Lower lobe of right lung (tissue), 2 donors: ENCODE measurements around the gene ANKH. TPM values are rescaled to one million over a fixed set of nuclear protein-coding genes. Genes with fewer than 3 reads are reported as not detected.

Source experiments
- ATAC-seq, 2 donors: fragments of 200-7000 bp; cut with Tn5 transposase; one replicate each; pipeline ENCODE4 v1.9.1; 2020 to 2022; ENCODE audit warnings: mild to moderate bottlenecking in 2 of 2, moderate library complexity in 2 of 2
- DNase-seq: peaks from one replicate; pipeline ENCODE4 v3.0.0-alpha.2; 2020
- H3K27ac ChIP-seq: fragments of 200-600 bp; one replicate; pipeline ENCODE4 v1.8.0; 2022
- H3K27me3 ChIP-seq: fragments of 200-600 bp; one replicate; pipeline ENCODE4 v1.8.0; 2022; ENCODE audit warnings: low read depth
- H3K36me3 ChIP-seq: fragments of 200-600 bp; one replicate; pipeline ENCODE4 v1.8.0; 2022; ENCODE audit warnings: mild to moderate bottlenecking
- H3K4me1 ChIP-seq: fragments of 200-600 bp; one replicate; pipeline ENCODE4 v1.8.0; 2022
- H3K4me3 ChIP-seq: fragments of 200-600 bp; one replicate; pipeline ENCODE4 v1.8.0; 2022; ENCODE audit warnings: mild to moderate bottlenecking
- H3K9me3 ChIP-seq: fragments of 200-600 bp; one replicate; pipeline ENCODE4 v1.8.0; 2022
- intact Hi-C: fragments of 100-400 bp; cut with DNase I; formaldehyde crosslinking; loops from one replicate; pipeline ENCODE4 v1.11.0; 2022
- total RNA-seq: library from RNA; stranded (reverse); fragmentation: NEBNext Ultra II Directional; extraction: Animal tissue kit (Norgen Biotek cat#: 25700); gene quantifications from one replicate; pipeline ENCODE4 v1.2.1, GENCODE V29; 2021
- TF ChIP-seq, protein P1 (sequence below): fragments of 200-600 bp; IDR thresholded peaks from one replicate; pipeline ENCODE4 v1.8.0; 2022; ENCODE audit warnings: antibody characterized with exemption, mild to moderate bottlenecking
- donor health status: DM: no; HTN: yes; CAD: no; lungs with severe emphysema.

The ANKH gene
- total RNA-seq, 1 donor from 2014 or later, result 53.7 TPM

DNA sequence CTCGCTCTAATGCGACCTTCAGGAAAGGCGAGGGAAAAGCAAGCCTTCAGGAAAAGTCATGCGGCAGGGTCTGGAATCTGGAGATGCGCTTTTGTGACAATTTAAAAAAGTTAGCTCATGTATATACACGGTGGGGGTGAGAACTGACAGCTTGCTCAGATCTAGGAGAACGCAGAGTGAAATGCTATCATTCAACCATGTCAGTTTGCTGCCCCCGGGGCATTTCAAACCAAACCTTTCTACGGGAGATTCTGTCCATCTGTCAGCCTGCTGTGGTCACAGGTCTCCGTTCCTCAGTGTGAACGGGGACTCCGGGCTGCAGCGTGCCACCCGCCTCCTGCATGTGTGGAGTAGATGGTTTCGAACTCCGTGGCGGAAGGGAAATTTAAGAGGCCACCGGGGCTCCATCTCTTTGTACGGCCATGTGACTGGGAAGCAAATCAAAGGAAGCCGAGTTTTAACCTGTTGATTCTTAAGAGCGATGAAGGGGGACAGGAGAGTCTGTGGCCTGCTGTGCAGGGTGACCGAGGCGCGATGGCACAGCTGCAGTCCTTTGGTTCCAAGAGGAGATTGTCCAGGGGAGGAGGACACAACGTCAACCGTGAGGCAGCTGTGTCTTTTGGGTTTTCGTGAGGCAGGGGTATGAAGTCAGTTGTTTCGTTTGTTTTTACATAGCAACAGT, 161.1 kb downstream of the ANKH start:
- Histone ChIP-seq H3K4me1 (no peaks in the 10 kb centered on the region), H3K27me3 (no peaks in the 10 kb centered on the region), H3K36me3 (peaks cover 94% of the 10 kb centered on the region), H3K27ac (no peak overlapping the region), H3K4me3 (no peak overlapping the region), H3K9me3 (no peaks in the 10 kb centered on the region)
- intact Hi-C loops, result no loop called here
- ATAC-seq, result no peak
- TF ChIP-seq, protein P1, sequence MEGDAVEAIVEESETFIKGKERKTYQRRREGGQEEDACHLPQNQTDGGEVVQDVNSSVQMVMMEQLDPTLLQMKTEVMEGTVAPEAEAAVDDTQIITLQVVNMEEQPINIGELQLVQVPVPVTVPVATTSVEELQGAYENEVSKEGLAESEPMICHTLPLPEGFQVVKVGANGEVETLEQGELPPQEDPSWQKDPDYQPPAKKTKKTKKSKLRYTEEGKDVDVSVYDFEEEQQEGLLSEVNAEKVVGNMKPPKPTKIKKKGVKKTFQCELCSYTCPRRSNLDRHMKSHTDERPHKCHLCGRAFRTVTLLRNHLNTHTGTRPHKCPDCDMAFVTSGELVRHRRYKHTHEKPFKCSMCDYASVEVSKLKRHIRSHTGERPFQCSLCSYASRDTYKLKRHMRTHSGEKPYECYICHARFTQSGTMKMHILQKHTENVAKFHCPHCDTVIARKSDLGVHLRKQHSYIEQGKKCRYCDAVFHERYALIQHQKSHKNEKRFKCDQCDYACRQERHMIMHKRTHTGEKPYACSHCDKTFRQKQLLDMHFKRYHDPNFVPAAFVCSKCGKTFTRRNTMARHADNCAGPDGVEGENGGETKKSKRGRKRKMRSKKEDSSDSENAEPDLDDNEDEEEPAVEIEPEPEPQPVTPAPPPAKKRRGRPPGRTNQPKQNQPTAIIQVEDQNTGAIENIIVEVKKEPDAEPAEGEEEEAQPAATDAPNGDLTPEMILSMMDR, result no peak
- no peak for DNase-seq

DNA sequence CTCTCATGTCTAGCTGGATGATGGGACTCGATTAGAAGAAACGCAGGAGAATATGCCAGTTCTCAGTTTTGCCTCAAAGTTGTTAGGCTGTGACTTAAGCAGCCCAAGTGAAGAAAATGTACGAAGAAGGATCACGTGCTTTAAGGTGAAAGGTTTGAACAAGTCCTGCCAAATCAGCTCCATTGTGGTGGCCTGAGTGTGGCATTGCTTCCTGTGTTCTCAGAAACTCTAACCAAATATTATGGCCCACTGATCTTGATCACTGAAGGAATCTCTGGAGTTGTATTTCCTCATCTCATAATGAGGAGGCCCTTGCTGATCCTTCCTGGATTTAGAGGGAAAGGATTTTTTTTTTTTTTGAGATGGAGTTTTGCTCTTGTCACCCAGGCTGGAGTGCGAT, 163.0 kb downstream of the ANKH start:
- Histone ChIP-seq H3K27ac (no peak overlapping the region), H3K27me3 (no peaks in the 10 kb centered on the region), H3K4me3 (no peak overlapping the region), H3K4me1 (no peaks in the 10 kb centered on the region), H3K36me3 (peaks cover 83% of the 10 kb centered on the region), H3K9me3 (no peaks in the 10 kb centered on the region)
- ATAC-seq (no peak), DNase-seq (no peak)
- TF ChIP-seq, protein P1, result no peak
- intact Hi-C loops, result no loop called here

DNA sequence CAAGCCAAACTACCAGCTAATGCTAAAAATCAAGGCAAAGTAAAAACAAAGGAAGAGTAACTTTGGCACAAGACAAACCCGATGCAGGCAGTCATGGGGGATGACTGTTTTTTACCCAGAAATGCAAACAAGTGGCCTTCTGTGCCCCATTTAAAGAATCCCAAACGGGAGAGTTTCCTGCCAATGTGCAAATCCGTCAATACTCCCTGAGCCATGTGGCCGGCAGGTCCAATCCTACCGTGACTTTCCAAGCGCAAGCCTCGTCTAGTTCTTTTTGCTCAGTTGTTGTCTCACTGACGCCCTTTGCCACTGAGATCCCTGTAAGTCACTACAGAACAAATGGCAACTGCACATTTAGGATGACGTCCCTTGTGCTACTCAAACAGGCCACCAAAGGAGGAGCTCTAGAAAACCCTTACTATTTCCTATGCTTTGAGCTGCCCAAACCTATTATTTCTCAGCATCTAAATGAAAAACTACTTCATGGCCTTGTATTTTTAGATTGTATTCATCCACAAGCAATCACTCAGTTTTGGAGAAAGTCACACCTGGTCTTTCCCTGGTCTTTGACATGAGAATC, 163.7 kb downstream of the ANKH start:
- Histone ChIP-seq H3K36me3 (peaks cover 77% of the 10 kb centered on the region), H3K27ac (no peak overlapping the region)

DNA sequence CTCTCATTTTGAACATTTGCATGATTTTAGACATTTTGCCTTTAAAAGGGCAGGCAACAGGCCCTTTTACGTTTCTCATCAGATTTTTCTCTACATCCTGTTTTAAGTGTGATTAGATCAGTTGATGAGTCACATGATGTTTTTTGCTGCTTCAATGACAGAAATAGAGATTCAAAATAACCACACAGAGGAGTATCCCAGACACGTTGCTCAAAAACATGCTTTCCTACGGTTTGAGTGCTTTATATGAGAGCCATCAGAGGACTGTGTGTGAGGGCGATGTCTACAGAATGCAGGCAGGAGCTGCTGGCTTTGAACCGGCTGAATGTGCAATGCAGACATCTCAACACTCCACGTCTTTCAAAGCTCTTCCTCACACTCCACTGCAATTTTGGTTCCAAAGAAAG, 165.0 kb downstream of the ANKH start:
- Histone ChIP-seq H3K36me3 (peaks cover 71% of the 10 kb centered on the region), H3K4me1 (no peaks in the 10 kb centered on the region), H3K9me3 (no peaks in the 10 kb centered on the region), H3K4me3 (no peak overlapping the region), H3K27ac (no peak overlapping the region), H3K27me3 (no peaks in the 10 kb centered on the region)
- TF ChIP-seq, protein P1, result no peak
- intact Hi-C loops, result no loop called here
- ATAC-seq, result no peak
- DNase-seq, result no peak

More for the DNA sequence above, 163.7 kb downstream of the ANKH start:
- DNase-seq, result no peak
- ATAC-seq, result no peak
- Histone ChIP-seq H3K27me3 (no peaks in the 10 kb centered on the region), H3K4me1 (no peaks in the 10 kb centered on the region), H3K9me3 (no peaks in the 10 kb centered on the region), H3K4me3 (no peak overlapping the region)
- intact Hi-C loops, result no loop called here
- TF ChIP-seq, protein P1, result no peak

DNA sequence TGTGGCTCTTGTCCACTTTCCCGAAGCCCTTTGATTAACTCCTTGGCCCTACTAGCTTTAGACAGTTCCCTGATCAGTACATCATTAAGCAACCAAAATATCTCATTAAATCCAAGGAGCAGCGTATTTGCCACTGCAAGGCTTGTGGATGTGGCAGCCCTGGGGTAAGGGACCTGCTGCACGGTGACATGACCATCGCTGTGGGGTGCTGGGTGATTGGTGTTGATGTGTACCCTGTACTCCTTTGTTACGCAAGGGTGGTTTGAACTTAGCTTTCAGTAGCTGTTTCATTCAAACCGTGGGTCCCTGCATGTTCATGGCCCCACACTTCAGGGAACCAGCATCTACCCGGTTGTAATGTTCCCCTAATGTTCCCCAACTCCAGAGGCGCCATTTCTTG, 166.0 kb downstream of the ANKH start:
- Histone ChIP-seq H3K4me1 (peaks cover 5% of the 10 kb centered on the region), H3K9me3 (no peaks in the 10 kb centered on the region), H3K36me3 (peaks cover 66% of the 10 kb centered on the region), H3K27me3 (no peaks in the 10 kb centered on the region), H3K27ac (no peak overlapping the region), H3K4me3 (no peak overlapping the region)
- no peak for DNase-seq
- ATAC-seq, result no peak
- intact Hi-C loops, result no loop called here
- TF ChIP-seq, protein P1, result no peak
